ENCODE measurements around the gene MTRF1L.
"Not testable (repeated sequence)": the region's sequence is repeated elsewhere in the genome, so short reads cannot be mapped to it uniquely, and the experiment has no call there.

Gene MTRF1L

GRCh38 chr6:153001767-153002612 lies 519 bp downstream of the MTRF1L start:
- peak; percentile 3 for DNase-seq

DNA sequence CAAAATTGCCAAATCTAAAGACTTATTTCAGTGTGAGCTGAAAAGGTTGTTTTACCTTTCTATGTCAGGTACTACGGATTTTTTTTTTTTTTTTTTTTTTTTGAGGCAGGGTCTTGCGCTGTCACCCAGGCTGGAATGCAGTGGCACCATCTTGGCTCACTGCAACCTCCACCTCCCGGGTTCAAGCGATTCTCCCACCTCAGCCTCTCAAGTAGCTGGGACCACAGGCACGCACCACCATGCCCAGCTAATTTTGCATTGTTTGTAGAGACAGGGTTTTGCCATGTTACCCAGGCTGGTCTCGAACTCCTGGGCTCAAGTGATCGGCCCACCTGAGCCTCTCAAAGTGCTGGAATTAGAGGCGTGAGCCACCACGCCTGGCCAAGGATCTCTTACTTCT lies 1.7 kb downstream of the MTRF1L start:
- not testable (repeated sequence) for DNase-seq

GRCh38 chr6:153000243-153000642 lies 2.3 kb downstream of the MTRF1L start:
- DNase-seq: no peak

DNA sequence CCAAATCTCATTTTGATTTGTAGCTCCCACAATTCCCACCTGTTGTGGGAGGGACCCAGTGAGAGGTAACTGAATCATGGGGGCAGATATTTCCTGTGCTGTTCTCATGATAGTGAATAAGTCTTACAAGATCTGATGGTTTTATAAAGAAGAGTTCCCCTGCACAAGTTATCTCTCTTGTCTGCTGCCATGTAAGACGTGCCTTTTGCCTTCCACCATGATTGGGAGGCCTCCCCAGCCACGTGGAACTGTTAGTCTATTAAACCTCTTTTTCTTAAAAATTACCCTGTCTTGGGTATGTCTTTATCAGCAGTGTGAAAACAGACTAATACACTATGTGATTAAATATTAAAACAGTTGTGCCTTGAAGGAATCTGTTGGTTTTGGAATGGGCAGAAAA lies 3.0 kb downstream of the MTRF1L start:
- DNase-seq: not testable (repeated sequence)

DNA sequence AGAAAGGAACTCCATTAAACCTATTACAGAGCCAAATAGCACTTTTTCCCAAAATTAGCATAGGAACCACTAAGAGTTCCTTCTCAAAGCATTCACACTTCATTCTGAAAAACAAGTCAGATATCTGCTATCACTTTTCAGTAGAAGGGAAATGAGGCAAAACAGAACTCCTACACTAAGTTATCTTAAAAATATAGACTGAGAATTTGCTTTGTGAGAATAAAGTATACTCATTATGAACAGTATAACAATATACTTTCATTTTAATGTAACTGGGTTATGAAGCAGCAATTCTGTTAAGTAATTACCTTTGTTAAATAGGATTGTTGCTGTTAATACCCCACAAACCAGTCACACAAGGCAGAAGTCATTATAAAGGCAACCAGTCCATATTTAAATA lies 8.7 kb downstream of the MTRF1L start:
- DNase-seq: no peak

- DNase-seq: no peak
Observed at GRCh38 chr6:152993431-152993830, 9.1 kb downstream of the MTRF1L start.

GRCh38 chr6:152986978-152987377 lies 15.5 kb downstream of the MTRF1L start:
- DNase-seq: no peak

DNA sequence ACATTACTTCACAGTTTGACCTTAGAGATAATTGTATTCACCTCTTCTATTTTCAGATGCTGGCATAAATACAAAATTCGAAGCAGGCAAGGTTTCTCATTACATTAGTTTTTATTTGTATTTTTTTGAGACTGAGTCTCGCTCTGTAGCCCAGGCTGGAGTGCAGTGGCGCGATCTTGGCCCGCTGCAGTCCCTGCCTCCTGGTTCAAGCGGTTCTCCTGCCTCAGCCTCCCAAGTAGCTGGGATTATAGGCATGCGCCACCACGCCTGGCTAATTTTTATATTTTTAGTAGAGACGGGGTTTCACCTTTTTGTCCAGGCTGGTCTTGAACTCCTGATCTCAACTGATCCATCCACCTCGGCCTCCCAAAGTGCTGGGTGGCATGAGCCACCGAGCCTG lies 17.2 kb downstream of the MTRF1L start:
- DNase-seq: not testable (repeated sequence)

DNA sequence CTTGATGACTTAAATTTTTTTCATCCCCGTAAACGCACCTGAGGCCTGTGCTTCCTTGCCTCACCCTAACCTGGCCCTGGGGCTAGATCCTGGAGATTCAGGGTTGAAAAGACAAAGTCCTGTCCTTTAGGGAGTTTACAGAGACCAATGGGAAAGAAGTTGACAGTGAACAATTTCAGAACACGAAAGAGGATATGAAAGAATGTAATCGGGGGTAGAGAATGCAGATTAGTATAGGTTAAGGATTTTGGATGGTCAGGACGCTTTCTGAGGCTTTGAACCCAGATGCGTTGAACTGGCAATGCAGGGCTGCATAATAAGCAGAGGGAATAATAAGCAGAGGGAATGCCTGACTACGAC lies 18.0 kb downstream of the MTRF1L start:
- DNase-seq: no peak

DNA sequence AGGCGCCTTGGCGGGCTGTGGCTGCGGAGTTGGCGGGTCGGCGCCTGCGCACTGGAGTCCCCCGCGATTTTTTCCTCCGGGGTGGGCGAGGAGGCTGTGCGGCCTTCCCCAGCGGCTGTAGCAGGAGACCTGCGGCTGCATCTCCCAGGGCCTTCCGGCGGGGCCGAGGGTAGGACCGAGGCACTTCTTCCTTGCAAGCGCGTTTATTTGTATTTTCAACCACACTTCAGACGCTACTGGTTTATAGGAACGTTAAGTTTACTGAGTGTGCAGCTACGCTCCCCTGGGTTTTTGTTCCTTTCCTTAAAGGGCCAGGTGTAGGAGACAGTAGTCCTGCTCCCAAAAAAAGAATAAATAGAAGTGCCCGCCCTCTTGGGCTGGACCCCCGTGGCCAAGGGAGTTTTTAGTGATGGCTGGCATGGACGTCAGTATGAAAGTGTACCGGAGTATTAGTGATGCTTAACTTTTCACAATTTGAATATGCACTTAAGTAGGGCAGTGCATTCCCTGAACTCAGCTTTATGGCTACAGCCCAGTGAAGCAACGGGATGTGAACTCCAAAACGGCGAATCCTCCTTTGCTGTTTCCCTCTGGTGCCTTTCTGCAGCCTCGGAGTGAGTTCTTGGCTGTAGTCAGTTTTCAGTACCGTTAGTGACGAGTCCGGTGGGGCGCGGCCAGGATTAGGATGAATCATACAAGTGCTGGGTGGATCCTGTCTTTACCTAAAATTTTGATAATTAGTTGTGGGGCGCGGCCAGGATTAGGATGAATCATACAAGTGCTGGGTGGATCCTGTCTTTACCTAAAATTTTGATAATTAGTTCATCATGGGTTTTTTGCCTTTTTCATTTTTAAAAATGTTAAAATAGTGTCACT lies 18.6 kb downstream of the MTRF1L start:
- peak; percentile 95 for DNase-seq

DNA sequence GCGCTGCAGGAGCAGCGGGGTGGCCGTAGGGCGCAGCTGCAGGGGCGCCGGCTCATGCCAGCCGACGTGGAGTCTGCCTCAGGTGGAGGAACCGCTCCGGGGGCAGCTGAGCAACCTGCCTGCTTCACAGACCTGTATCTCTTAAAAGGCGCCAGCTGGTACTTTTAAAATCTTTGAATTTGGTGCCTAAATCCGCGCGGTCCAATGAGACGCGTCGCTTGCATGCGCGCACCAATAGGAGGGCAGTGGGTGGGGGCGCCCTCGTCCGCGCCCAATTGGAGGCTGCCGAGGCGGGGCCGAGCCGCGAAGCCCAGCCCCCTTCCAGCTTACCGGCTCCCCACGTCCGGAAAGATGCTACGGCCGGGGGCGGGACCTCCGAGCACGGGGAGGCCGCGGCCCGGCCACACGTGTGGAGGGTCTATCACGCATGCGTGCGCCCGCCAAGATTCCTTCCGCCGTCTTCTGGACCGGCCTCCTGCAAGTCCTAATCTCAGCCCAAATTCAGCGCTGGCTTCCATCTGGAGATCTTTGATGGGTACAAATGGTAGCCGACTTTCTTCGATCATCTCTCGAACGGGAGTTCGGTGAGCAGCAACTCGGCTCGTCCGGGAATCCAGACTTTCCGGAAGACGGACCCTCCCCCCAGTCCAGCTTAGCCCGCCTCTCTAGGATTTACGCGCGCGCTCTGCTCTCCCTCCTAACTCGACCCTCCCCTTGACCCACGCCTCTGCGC lies 19.4 kb downstream of the MTRF1L start, which contains the start of gene FBXO5:
Gene FBXO5 (minus strand): TSS at position 138 of the 733 bp plus-strand sequence. CDS start 82 bp downstream, at position 56.
- DNase-seq: peak; percentile 98

DNA sequence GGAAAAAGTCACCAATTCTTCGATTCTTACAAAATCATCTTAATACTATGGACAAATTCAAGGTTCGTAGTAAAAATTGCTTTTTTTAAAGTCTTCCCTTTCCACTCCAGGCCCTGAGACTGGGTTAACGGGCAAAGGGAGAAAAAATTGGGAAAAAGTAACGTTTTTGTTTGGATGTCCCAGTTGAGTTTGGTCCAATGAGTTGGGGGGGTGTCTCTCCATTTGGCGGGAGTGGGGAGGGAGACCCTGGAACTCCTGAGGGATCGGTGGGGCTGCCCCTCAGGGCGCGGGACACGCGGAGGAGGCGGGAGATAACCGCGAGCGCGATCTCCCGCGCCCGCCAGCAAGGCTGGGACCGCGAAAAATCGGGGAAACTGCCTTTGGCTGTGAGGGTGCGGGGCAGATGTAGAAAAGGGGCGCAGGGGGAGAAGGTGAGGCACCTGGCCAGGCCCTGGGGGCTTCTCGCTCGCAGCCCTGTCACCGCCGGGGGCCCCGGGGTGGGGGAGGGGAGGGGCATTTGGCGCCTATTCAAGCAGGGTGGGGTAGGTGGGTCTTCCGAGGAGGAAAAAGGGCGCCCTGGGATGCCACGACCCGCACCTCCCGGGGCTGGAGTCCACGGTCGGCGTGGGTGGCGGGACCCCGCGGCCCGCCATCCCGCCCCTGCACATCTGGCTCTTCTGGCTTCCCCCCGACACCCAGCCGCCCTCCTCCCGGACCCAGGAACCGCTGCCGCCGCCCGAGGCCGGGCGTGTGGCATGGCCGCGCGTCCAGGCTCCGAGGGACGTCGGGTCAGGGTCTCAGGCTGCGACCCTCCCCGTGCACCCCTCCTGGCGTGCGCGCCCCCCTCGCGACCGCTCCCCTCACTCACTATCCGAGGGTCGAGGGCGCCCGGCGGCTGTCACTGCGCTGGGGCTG lies 20.3 kb downstream of the MTRF1L start:
- DNase-seq: no peak

DNA sequence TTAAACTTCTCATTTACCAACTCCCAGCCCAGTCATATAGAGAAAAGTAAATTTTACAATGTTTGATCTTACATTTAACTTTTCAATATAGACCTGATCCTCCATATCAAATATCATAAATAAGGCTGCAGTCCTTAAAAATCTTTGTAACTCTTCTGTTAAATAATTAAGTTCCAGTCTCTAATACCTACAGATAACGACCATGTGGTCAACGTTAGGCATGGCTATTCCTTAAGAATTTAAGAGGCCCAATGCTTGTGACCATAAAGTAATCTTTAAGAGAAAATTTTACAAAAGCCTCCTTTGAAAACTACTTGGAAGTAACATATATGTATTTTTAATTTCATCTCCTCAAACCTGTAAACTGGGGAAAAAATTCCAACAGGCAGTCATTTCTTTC lies 21.3 kb downstream of the MTRF1L start:
- no peak for DNase-seq

- no peak for DNase-seq
Observed at GRCh38 chr6:152980656-152981055, 21.9 kb downstream of the MTRF1L start.

DNA sequence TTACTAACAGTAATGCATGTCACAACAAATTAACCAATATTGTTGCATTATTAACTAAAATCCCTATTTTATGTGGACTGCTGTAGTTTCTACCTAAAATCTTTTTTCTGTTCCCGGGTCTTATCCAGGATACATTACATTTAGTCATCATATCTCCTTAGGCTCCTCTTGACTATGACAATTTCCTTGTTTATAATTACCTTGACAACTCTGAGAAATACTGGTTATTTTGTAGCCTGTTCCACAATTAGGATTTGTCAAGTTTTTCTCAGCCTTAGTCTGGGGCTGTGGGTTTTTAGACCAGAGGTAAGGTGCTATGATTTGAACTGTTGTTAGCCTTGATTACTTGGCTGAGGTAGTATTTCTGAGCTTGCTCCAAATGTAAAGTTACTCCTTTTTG lies 23.4 kb downstream of the MTRF1L start:
- no peak for DNase-seq

- no peak for DNase-seq
Observed at GRCh38 chr6:152978058-152978457, 24.5 kb downstream of the MTRF1L start.

DNA sequence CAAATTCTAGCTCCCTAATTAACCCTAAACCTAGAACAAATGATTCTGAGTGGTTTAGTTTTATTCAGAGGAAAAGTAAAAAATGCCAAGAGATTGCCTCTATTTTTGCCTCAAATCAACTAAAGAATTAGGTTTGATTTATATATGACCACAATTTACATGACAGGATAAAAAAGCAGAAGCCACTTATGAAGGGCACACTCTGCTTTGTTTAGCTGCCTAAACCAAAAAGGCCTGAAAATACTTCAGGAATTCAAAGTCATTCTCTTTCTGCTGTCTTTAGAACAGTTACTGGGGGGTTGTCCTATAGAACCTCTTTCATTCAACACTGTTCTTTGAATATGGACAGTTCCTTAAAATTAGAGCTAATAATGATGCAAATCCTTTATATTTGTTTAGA lies 25.0 kb downstream of the MTRF1L start:
- no peak for DNase-seq

DNA sequence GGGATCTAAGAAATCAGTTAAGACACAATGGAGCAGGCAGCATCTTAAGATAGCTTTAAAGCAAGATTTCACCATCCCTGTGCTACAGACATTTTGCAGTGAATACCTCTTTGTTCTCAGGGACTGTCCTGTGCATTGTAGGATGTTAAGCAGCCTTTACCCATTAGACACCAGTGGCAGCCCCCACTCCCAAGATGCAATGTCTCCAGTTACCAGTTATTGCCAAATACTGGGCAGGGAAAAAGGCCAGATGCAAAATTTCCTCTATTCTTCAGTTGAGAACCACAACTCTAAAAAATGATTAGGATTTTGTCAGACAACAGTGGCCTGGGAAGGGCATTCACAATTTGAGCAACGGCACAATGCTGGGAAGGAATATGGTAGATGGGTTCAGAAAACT lies 25.8 kb downstream of the MTRF1L start:
- no peak for DNase-seq

DNA sequence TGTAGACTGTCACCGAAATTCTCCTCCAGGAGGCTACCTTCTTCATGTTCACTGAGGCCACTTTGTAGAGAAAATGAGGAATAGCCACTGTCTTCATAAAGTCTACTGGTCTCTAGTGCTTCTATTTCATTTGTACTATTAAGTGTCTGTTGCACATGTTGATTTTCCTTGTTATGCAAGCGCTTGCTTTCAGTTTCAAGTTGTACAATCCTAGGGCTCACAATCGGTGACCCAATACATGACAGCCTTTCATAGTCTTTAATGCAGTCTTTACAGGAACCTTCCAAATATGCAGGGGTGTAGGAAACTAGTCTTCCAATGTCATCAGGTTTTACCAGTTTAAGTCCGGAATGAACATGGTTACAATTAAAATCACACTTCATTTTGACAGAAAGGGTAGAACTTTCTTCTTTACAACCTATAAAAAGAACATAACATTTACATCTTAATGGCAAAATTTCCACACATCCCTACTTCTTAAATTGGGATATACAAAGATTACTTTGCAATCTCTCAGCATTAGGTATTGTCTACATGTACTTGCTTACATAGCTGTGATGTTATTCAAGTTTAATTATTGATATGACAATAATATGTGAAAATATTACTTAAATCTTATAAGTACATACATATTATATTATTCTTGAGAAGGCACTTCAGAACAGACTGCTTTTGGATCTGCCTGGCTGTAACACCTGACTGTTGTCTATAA lies 27.1 kb downstream of the MTRF1L start:
- DNase-seq: no peak

DNA sequence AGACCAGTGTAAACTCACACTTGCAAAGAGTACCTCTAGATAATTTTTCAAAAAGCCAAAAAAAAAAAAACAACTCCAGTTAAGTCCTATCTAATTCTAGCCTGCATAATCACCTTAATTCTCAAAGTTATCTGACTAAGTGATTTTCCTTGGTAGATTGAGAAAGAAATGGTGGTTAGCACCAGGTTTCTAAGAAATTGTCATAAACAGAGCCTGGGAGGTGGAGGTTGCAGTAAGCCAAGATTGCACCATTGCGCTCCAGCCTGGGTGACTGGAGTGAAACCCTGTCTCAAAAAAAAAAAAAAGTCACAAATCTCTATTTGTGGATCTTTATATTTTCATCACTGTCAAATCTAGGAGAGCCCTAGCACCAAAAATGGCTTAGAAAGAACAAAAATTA lies 28.6 kb downstream of the MTRF1L start:
- no peak for DNase-seq

DNA sequence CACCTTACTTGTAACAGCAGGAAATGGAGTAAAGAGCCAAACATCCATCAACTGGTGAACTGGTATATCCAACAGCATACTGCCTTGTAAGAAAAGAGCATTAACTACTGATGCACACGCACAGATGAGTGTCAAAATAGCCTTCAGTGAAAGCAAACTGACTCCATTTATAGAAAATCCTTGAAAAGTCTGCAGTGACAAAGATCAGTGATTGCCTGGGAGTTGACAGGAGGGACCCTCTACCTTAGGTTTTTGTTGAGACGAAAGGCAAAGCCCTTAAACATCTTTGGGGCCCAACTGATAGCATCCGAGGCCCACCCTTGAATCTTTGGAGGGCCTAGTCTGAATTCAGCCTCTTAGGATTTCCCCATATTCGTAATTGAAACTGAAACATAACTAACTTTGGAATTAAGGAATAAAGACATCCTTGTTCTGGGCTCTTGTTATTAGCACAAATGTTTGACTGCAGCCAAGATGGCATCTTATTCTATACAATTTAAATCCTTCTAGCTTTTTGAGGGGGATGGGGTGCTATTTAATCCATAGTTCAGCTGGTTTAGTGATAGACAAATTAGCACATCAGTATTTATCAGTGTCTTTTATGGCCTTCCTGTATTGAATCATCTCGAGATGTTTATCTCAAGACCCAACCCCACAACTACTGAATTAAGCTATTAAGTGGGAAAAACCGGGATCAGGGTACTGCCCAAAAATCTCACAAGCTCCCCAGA lies 32.7 kb downstream of the MTRF1L start:
- no peak for DNase-seq
